H54 (cell line): Measurements from ENCODE around the gene PPP4R1.

Experiments
- DNase-seq: peaks from one replicate; pipeline ENCODE4 v3.0.0; 2011; ENCODE audit warnings: low spot score, mixed read lengths; ENCODE audit not compliant: insufficient read length
- FAIRE-seq: peaks from 3 replicates; lab custom pipeline; 2011; peaks lifted over from hg19 to GRCh38; lab: Jason Lieb, UNC
- POLR2A ChIP-seq: IDR thresholded peaks from 2 replicates; pipeline ENCODE4 v1.6.1; 2011; ENCODE audit warnings: low read depth, mild to moderate bottlenecking, low read length

Gene PPP4R1

GRCh38 chr18:9581667-9582066 is 32.7 kb downstream of the PPP4R1 start:
- no peak for TF ChIP-seq POLR2A
- FAIRE-seq (peak; percentile 73), DNase-seq (no peak)

- DNase-seq (no peak), FAIRE-seq (peak; percentile 41)
- no peak for TF ChIP-seq POLR2A
These were observed 36.1 kb downstream of the PPP4R1 start for GRCh38 chr18:9578306-9578705.

- no peak for FAIRE-seq
- no peak for TF ChIP-seq POLR2A
- no peak for DNase-seq
These were observed 37.0 kb downstream of the PPP4R1 start for GRCh38 chr18:9577361-9577760.

- peak; percentile 100 for FAIRE-seq
- DNase-seq: peak; percentile 27
- TF ChIP-seq POLR2A: no peak
These were observed 38.8 kb downstream of the PPP4R1 start for GRCh38 chr18:9575558-9575957.

GRCh38 chr18:9574473-9575115 is 39.8 kb downstream of the PPP4R1 start:
- peak; percentile 45 for FAIRE-seq
- no peak for TF ChIP-seq POLR2A
- DNase-seq: no peak

GRCh38 chr18:9571546-9571945 is 42.8 kb downstream of the PPP4R1 start:
- DNase-seq: no peak
- no peak for TF ChIP-seq POLR2A
- no peak for FAIRE-seq

GRCh38 chr18:9570255-9570654 is 44.1 kb downstream of the PPP4R1 start:
- FAIRE-seq: no peak
- TF ChIP-seq POLR2A: no peak

GRCh38 chr18:9569178-9569577 is 45.2 kb downstream of the PPP4R1 start:
- TF ChIP-seq POLR2A: no peak
- FAIRE-seq (no peak), DNase-seq (no peak)

More at GRCh38 chr18:9570255-9570654, 44.1 kb downstream of the PPP4R1 start:
- DNase-seq: no peak

- FAIRE-seq: no peak
- no peak for DNase-seq
- no peak for TF ChIP-seq POLR2A
These were observed 46.2 kb downstream of the PPP4R1 start for GRCh38 chr18:9568186-9568585.

- no peak for FAIRE-seq
These were observed 49.0 kb downstream of the PPP4R1 start for GRCh38 chr18:9565407-9565806.

GRCh38 chr18:9563331-9563730 is 51.0 kb downstream of the PPP4R1 start:
- DNase-seq: no peak
- TF ChIP-seq POLR2A: no peak
- FAIRE-seq: no peak

More at GRCh38 chr18:9565407-9565806, 49.0 kb downstream of the PPP4R1 start:
- TF ChIP-seq POLR2A: no peak
- no peak for DNase-seq

- FAIRE-seq (no peak), DNase-seq (no peak)
- no peak for TF ChIP-seq POLR2A
These were observed 51.8 kb downstream of the PPP4R1 start for GRCh38 chr18:9562584-9562983.

- TF ChIP-seq POLR2A: no peak
- no peak for DNase-seq
- FAIRE-seq: no peak
These were observed 52.6 kb downstream of the PPP4R1 start for GRCh38 chr18:9561759-9562158.

GRCh38 chr18:9559253-9559652 is 55.1 kb downstream of the PPP4R1 start:
- DNase-seq: no peak
- FAIRE-seq: no peak
- no peak for TF ChIP-seq POLR2A

GRCh38 chr18:9558387-9559064 is 55.8 kb downstream of the PPP4R1 start:
- no peak for TF ChIP-seq POLR2A

More at GRCh38 chr18:9558387-9559064, 55.8 kb downstream of the PPP4R1 start:
- FAIRE-seq: no peak
- no peak for DNase-seq
